BE2C (cell line): ENCODE data around the gene HIVEP3.

Experiments used
- DNase-seq: peaks from one replicate; pipeline ENCODE4 v3.0.0-alpha.2; 2020
- H3K27me3 ChIP-seq: fragments of 250-450 bp; sonication (Bioruptor Pico); 2 replicates; pipeline ENCODE4 v1.5.1; 2020; ENCODE audit warnings: mild to moderate bottlenecking
- H3K36me3 ChIP-seq: fragments of 250-450 bp; sonication (Bioruptor Pico); 2 replicates; pipeline ENCODE4 v1.5.1; 2020; ENCODE audit warnings: mild to moderate bottlenecking
- H3K4me1 ChIP-seq: fragments of 250-450 bp; sonication (Bioruptor Pico); 2 replicates; pipeline ENCODE4 v1.5.1; 2020
- H3K4me3 ChIP-seq: 2 replicates; pipeline ENCODE4 v1.5.1; 2011; ENCODE audit warnings: low read depth, low read length
- H3K9me3 ChIP-seq: fragments of 250-450 bp; sonication (Bioruptor Pico); 2 replicates; pipeline ENCODE4 v1.5.1; 2020
- CTCF ChIP-seq: IDR thresholded peaks from 2 replicates; pipeline ENCODE4 v1.5.1; 2012; ENCODE audit warnings: mild to moderate bottlenecking, low read depth, low read length

Gene HIVEP3

GRCh38 chr1:41626146-41626545 lies 292.6 kb downstream of the HIVEP3 start:
- DNase-seq: no peak
- Histone ChIP-seq H3K27me3 (no peaks in the 10 kb centered on the region), H3K4me1 (no peaks in the 10 kb centered on the region), H3K9me3 (no peaks in the 10 kb centered on the region), H3K36me3 (no peaks in the 10 kb centered on the region), H3K4me3 (no peak overlapping the region)
- TF ChIP-seq CTCF: no peak

- no peaks in the 10 kb centered on the region for H3K27me3 ChIP-seq
- no peaks in the 10 kb centered on the region for H3K4me1 ChIP-seq
- no peak for DNase-seq
- H3K4me3 ChIP-seq: no peak overlapping the region
- TF ChIP-seq CTCF: no peak
- H3K9me3 ChIP-seq: no peaks in the 10 kb centered on the region
- no peaks in the 10 kb centered on the region for H3K36me3 ChIP-seq
Observed at GRCh38 chr1:41623736-41624135, 295.0 kb downstream of the HIVEP3 start.

- Histone ChIP-seq H3K4me1 (no peaks in the 10 kb centered on the region), H3K36me3 (no peaks in the 10 kb centered on the region), H3K27me3 (no peaks in the 10 kb centered on the region), H3K9me3 (no peaks in the 10 kb centered on the region), H3K4me3 (no peak overlapping the region)
- no peak for DNase-seq
- TF ChIP-seq CTCF: no peak
Observed at GRCh38 chr1:41622859-41623732, 295.6 kb downstream of the HIVEP3 start.

GRCh38 chr1:41622402-41622801 lies 296.3 kb downstream of the HIVEP3 start:
- Histone ChIP-seq H3K9me3 (no peaks in the 10 kb centered on the region), H3K4me3 (no peak overlapping the region), H3K36me3 (no peaks in the 10 kb centered on the region), H3K4me1 (no peaks in the 10 kb centered on the region), H3K27me3 (no peaks in the 10 kb centered on the region)
- no peak for DNase-seq
- no peak for TF ChIP-seq CTCF

GRCh38 chr1:41621791-41622190 lies 296.9 kb downstream of the HIVEP3 start:
- Histone ChIP-seq H3K4me1 (no peaks in the 10 kb centered on the region), H3K4me3 (no peak overlapping the region), H3K27me3 (no peaks in the 10 kb centered on the region), H3K36me3 (no peaks in the 10 kb centered on the region), H3K9me3 (no peaks in the 10 kb centered on the region)
- no peak for DNase-seq
- TF ChIP-seq CTCF: no peak

GRCh38 chr1:41621256-41621655 lies 297.5 kb downstream of the HIVEP3 start:
- Histone ChIP-seq H3K9me3 (no peaks in the 10 kb centered on the region), H3K4me3 (no peak overlapping the region), H3K36me3 (no peaks in the 10 kb centered on the region), H3K27me3 (no peaks in the 10 kb centered on the region), H3K4me1 (no peaks in the 10 kb centered on the region)
- no peak for DNase-seq
- no peak for TF ChIP-seq CTCF
